ENCODE results near the gene MOSMO. TPM values are rescaled to one million over a fixed set of nuclear protein-coding genes. Genes with fewer than 3 reads are reported as not detected.

MOSMO gene
- total and polyA plus RNA-seq, 2 donors (not counting 1 experiment from before 2014, with no cell fraction given) = 13.0 to 20.2 TPM

DNA sequence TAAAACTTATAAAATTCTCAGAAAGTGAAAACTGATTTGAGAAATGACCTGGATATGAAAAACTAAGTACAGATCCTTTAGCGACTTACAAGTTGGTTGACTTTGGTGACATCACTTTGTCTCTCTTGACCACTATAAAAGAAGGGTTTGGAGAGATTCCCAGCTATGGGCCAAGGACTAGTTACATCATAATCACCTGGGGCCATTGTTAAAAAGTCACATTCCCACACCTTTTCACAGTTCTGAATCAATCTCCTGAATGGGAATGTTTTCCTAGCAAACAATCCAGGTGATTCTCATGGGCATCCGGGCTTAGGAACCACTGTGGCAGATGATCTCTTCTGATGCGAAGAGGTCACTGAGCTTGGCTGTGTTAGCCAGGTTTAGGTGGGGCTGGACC is 83.8 kb downstream of the MOSMO start:
- CTCF ChIA-PET = interaction anchor here (4.0 kb wide), 1 partner anchor 14 kb away, joined by 18 read pairs; no protein-coding TSS in a partner anchor
- Histone ChIP-seq H3K9ac (ENCODE audit: low read length) (no peak overlapping the region), H3K79me2 (ENCODE audit: control insufficient read depth, insufficient read depth, low read length) (no peaks in the 10 kb centered on the region), H3K4me2 (replicated peaks; ENCODE audit: low read depth, low read length, poor library complexity, severe bottlenecking) (no peak overlapping the region), H2AFZ (ENCODE audit: insufficient read depth, low read depth, low read length, poor library complexity, severe bottlenecking) (no peak overlapping the region), H3K27me3 (replicated peaks in 1 of 4; ENCODE audit: control extremely low read depth in 1 of 4, control insufficient read depth in 3 of 4, insufficient read depth in 4 of 4, low read length in 3 of 4) (peaks cover 0 to 3% (median 1%) of the 10 kb centered on the region in 4 experiments), H3K9me3 (ENCODE audit: control extremely low read depth in 1 of 3, control insufficient read depth in 2 of 3, insufficient read depth in 1 of 3, low read length in 2 of 3) (no peaks in the 10 kb centered on the region), H3K36me3 (replicated peaks in 1 of 2; ENCODE audit: control extremely low read depth in 1 of 2, control insufficient read depth in 1 of 2, extremely low read depth in 1 of 2, insufficient read depth in 2 of 2, low read length in 1 of 2) (no peaks in the 10 kb centered on the region), H3K4me1 (ENCODE audit: control insufficient read depth in 2 of 2, insufficient read depth in 2 of 2, low read length in 2 of 2) (no peaks in the 10 kb centered on the region), H3K4me3 (ENCODE audit: control extremely low read depth in 1 of 5, extremely low read depth in 1 of 5, insufficient read depth in 1 of 5, low read depth in 2 of 5, low read length in 4 of 5) (no peak overlapping the region), H3K27ac (ENCODE audit: low read length in 2 of 2) (no peak overlapping the region), H4K20me1 (ENCODE audit: control insufficient read depth, insufficient read depth, low read length, poor library complexity, severe bottlenecking) (no peaks in the 10 kb centered on the region)
- DNase-seq = no peak
- ATAC-seq (ENCODE audit: low read depth) = no peak
- WGBS (ENCODE audit: insufficient coverage) = 91% methylated on average over 3 of the region's 3 CpGs
- Mint-ChIP-seq H3K4me3 (no peak overlapping the region), H3K27me3 (peaks cover 10% of the 10 kb centered on the region), H3K27ac (no peak overlapping the region), H3K4me1 (no peaks in the 10 kb centered on the region), H3K9me3 (ENCODE audit: insufficient read depth) (no peaks in the 10 kb centered on the region)
- intact Hi-C loops (cut with micrococcal nuclease) = no loop called here
- POLR2A ChIA-PET = no interaction called here
- TF ChIP-seq EZH2 (IDR thresholded peaks at IDR 0.05; ENCODE audit: borderline replicate concordance, insufficient read depth, low read depth, low read length, poor library complexity, severe bottlenecking) = no peak
- TF ChIP-seq, protein P1, sequence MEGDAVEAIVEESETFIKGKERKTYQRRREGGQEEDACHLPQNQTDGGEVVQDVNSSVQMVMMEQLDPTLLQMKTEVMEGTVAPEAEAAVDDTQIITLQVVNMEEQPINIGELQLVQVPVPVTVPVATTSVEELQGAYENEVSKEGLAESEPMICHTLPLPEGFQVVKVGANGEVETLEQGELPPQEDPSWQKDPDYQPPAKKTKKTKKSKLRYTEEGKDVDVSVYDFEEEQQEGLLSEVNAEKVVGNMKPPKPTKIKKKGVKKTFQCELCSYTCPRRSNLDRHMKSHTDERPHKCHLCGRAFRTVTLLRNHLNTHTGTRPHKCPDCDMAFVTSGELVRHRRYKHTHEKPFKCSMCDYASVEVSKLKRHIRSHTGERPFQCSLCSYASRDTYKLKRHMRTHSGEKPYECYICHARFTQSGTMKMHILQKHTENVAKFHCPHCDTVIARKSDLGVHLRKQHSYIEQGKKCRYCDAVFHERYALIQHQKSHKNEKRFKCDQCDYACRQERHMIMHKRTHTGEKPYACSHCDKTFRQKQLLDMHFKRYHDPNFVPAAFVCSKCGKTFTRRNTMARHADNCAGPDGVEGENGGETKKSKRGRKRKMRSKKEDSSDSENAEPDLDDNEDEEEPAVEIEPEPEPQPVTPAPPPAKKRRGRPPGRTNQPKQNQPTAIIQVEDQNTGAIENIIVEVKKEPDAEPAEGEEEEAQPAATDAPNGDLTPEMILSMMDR (IDR thresholded peaks at IDR 0.05) = no peak

DNA sequence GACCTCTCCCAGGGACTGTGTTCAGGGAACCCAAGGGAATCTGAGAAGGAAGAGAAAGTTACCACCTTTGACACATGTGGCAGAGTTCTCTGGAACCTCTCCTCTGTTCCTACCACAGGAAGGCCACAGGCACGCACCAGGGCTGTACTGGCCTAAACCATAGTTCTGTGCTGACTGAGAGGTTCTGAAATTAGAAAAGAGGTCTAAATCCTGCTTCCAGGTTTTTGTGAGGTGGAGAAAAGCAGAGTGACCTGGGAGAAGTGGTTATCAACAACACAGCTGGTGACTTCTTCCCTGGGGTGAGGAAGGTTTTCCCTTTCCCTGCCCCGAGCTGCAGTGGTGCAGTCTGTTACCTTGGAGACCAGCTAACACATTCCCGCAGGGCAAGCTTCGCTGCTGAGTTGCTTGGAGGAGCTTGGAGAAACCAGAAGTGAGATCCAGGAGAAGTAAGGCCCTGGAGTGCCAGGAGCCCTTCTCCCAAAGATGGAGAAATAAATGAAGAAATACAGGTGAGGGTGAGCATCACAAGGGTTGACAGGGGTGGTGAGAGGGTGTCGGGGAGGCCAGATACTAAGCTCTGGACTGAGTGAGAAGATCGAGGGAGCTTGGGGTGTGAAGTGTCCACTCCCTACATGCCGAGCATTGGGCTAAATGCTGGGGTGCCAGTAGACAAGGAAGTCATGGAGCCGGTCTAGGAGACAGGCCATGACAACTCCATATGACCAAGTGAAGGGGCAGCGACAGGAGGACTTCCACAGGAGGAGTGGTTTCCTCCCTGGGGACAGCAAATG is 84.4 kb downstream of the MOSMO start, which contains the start of gene VWA3A:
Gene VWA3A (plus strand): TSS at position 399 of the 791 bp plus-strand sequence. CDS start 97 bp downstream, at position 496.
- Histone ChIP-seq H3K4me2 (replicated peaks; ENCODE audit: low read depth, low read length, poor library complexity, severe bottlenecking) (no peak within 1 kb of the TSS), H3K27ac (ENCODE audit: low read length in 2 of 2) (no peak within 1 kb of the TSS), H2AFZ (ENCODE audit: insufficient read depth, low read depth, low read length, poor library complexity, severe bottlenecking) (no peak within 1 kb of the TSS), H3K27me3 (replicated peaks in 1 of 4; ENCODE audit: control extremely low read depth in 1 of 4, control insufficient read depth in 3 of 4, insufficient read depth in 4 of 4, low read length in 3 of 4) (peaks cover 0 to 3% (median 1%) of the 10 kb centered on the region in 4 experiments), H3K9me3 (ENCODE audit: control extremely low read depth in 1 of 3, control insufficient read depth in 2 of 3, insufficient read depth in 1 of 3, low read length in 2 of 3) (no peaks in the 10 kb centered on the region), H3K4me1 (ENCODE audit: control insufficient read depth in 2 of 2, insufficient read depth in 2 of 2, low read length in 2 of 2) (no peaks in the 10 kb centered on the region), H4K20me1 (ENCODE audit: control insufficient read depth, insufficient read depth, low read length, poor library complexity, severe bottlenecking) (no peaks in the 10 kb centered on the region), H3K9ac (ENCODE audit: low read length) (no peak within 1 kb of the TSS), H3K36me3 (replicated peaks in 1 of 2; ENCODE audit: control extremely low read depth in 1 of 2, control insufficient read depth in 1 of 2, extremely low read depth in 1 of 2, insufficient read depth in 2 of 2, low read length in 1 of 2) (no peaks in the 10 kb centered on the region), H3K79me2 (ENCODE audit: control insufficient read depth, insufficient read depth, low read length) (no peaks in the 10 kb centered on the region), H3K4me3 (ENCODE audit: control extremely low read depth in 1 of 5, extremely low read depth in 1 of 5, insufficient read depth in 1 of 5, low read depth in 2 of 5, low read length in 4 of 5) (no peak within 1 kb of the TSS)
- POLR2A ChIA-PET = no interaction called here
- intact Hi-C loops (cut with micrococcal nuclease) = no loop called here
- 83% methylated on average over 3 of the region's 9 CpGs for WGBS (ENCODE audit: insufficient coverage)
- no peak for ATAC-seq (ENCODE audit: low read depth)
- CTCF ChIA-PET = interaction anchor here (1.0 to 4.0 kb wide), 2 partner anchors 14 to 91 kb away, joined by 3 to 18 read pairs; no protein-coding TSS in a partner anchor
- H3K4me3 Mint-ChIP-seq = no peak within 1 kb of the TSS
- no peaks in the 10 kb centered on the region for H3K4me1 Mint-ChIP-seq
- no peaks in the 10 kb centered on the region for H3K9me3 Mint-ChIP-seq (ENCODE audit: insufficient read depth)
- no peak for DNase-seq
- peaks cover 10% of the 10 kb centered on the region for H3K27me3 Mint-ChIP-seq
- TF ChIP-seq EZH2 (IDR thresholded peaks at IDR 0.05; ENCODE audit: borderline replicate concordance, insufficient read depth, low read depth, low read length, poor library complexity, severe bottlenecking) = no peak
- TF ChIP-seq, protein P1 (IDR thresholded peaks at IDR 0.05) = no peak
- no peak within 1 kb of the TSS for H3K27ac Mint-ChIP-seq
